Sciatic nerve (tissue), 2 donors: ENCODE data around the gene AKT1S1. TPM values are rescaled to one million over a fixed set of nuclear protein-coding genes. Genes with fewer than 3 reads are reported as not detected.
"Not testable (repeated sequence)": the region's sequence is repeated elsewhere in the genome, so short reads cannot be mapped to it uniquely, and the experiment has no call there.

Experiments used
- ATAC-seq: fragments of 200-7000 bp; cut with Tn5 transposase; one replicate; pipeline ENCODE4 v1.9.1; 2020; ENCODE audit warnings: mild to moderate bottlenecking, moderate library complexity
- DNase-seq: peaks from one replicate; pipeline ENCODE4 v3.0.0-alpha.2; 2020; ENCODE audit warnings: low spot score
- intact Hi-C: fragments of 100-400 bp; cut with DNase I; formaldehyde crosslinking; loops from one replicate; pipeline ENCODE4 v1.14.2; 2022
- total RNA-seq: library from RNA; stranded (reverse); fragmentation: NEBNext Ultra II Directional; extraction: Animal tissue kit (Norgen Biotek cat#: 25700); gene quantifications from one replicate; pipeline ENCODE4 v1.2.1, GENCODE V29; 2021
- donor health status: DM: no; HTN: no; CAD: no.
- donor health status: DM: no; HTN: no; CAD: no.

The AKT1S1 gene
- total RNA-seq: 36.6 TPM

GRCh38 chr19:49877020-49877878, at the start of gene AKT1S1, which contains the start of gene TBC1D17:
Gene AKT1S1 (minus strand): TSS chr19:49877355. CDS start chr19:49873295, 4,060 bp downstream.
Gene TBC1D17 (plus strand): TSS chr19:49877702. CDS start chr19:49877724, 22 bp downstream.
- DNase-seq (peak; percentile 99), ATAC-seq (peak; percentile 87)
- intact Hi-C loops: no loop called here

DNA sequence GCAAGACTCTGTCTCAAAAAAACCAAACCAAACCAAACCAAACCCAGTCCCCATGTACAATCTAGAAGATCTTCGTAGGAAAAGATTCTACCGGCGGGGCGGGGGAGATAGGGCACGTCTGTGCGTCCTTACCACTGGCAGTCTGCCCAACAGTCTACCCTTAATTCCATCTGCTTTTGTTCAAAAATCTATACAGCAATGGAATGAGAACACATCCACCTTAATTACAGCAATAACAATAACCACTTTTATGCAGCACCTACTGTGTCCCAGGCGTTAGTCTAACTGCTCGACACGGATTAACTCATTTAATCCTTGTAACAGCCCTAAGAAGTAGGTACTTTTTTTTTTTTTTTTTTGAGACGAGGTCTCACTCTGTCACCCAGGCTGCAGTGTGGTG, 49.4 kb upstream of the AKT1S1 start:
- DNase-seq (no peak), ATAC-seq (no peak)
- intact Hi-C loops: no loop called here

GRCh38 chr19:49925486-49925885, 48.3 kb upstream of the AKT1S1 start:
- ATAC-seq (no peak), DNase-seq (no peak)
- intact Hi-C loops: no loop called here

DNA sequence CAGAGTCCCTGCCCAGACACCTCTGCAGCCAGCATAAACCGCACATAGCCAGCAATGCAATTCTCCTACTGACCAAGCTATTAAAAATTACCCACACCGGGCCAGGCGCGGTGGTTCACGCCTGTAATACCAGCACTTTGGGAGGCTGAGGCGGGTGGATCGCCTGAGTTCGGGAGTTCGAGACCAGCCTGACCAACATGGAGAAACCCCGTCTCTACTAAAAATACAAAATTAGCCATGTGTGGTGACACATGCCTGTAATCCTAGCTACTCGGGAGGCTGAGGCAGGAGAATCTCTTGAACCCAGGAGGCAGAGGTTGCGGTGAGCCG, 47.7 kb upstream of the AKT1S1 start:
- intact Hi-C loops, ATAC-seq: not testable (repeated sequence)

GRCh38 chr19:49924004-49924880, 47.1 kb upstream of the AKT1S1 start:
- DNase-seq (no peak), ATAC-seq (no peak)
- intact Hi-C loops: no loop called here

More for the DNA sequence above, 47.7 kb upstream of the AKT1S1 start:
- not testable (repeated sequence) for DNase-seq

GRCh38 chr19:49923055-49924003, 46.2 kb upstream of the AKT1S1 start:
- peak; percentile 35 for ATAC-seq
- intact Hi-C loops: no loop called here
- no peak for DNase-seq

DNA sequence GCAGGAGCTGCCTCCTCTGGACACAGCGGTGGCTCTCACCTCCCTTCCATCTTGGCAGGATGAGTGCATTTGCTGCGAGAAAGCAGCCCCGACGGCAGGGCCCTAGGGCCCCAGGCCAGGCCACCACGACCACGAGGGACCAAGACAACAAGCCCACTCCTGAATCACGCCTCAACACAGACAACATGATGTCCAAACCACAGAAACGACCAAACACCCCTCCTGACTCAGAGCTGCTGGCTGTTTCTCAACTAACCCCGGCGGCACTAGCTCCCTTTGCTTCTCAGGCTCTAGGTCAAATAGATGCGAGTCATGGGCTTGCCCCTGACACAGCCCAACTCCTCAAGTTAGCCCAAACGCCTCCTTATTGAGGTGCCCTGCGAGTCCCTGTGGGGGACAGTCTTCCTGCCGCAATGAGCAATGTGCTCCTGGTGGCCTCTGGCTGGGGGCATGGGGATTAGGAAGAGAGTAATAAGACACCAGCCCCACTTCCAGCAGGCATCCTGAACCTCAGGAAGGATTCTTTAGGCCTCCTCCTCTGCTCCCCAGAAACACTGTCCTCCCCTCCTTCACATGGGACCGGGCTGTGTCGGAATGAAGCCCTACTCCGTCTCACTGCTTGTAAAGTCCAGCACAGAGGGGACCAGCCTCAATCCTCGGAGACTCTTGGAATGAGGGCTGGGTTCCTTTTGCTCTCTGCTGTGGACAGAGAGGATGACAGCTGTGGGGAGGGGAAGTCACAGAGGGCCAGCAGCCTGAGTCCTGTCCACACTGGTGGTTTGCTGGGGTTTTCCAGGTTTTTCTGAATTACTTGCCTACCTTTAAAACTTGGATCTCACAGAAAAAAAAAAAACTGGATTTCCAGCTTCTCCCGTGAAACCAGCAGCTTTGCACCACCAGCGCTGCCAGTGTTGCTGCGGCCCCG, 45.0 kb upstream of the AKT1S1 start:
- no peak for DNase-seq
- intact Hi-C loops: no loop called here
- no peak for ATAC-seq

DNA sequence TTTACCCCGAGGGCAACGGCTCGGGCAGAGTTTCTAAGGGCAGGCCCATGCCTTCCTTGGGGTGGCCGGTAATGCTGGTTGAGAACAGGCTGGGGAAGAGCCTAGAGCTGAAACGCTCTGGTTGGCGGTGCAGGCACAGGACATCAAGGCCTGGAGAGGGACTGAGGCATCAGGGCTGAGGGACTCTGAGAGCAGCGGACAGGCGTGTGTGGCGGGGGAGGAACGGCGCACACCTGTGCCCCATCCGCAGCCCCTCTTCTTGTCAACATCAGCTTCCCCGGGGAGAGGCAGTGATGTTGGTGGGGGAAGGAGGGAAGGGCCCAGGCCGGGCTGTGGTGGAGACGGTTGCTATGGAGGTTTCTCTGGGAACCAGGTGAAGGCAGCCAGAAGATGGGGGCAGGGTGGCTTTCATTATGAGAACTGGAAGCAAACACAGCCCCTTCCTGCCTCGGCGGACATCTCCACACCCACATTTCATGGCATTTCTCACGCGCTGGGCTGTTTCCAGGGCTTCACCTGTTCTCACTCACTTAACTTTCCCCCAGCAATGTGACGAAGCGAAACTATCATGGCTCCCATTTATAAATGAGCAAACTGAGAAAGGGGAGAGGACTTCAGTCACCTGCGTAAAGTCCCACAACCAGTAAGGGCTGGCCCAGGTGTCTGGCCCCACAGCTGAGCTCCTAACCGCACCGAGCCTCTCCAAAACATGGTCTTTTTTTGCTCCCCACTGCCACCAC, 43.6 kb upstream of the AKT1S1 start:
- intact Hi-C loops: no loop called here
- DNase-seq (no peak), ATAC-seq (no peak)

DNA sequence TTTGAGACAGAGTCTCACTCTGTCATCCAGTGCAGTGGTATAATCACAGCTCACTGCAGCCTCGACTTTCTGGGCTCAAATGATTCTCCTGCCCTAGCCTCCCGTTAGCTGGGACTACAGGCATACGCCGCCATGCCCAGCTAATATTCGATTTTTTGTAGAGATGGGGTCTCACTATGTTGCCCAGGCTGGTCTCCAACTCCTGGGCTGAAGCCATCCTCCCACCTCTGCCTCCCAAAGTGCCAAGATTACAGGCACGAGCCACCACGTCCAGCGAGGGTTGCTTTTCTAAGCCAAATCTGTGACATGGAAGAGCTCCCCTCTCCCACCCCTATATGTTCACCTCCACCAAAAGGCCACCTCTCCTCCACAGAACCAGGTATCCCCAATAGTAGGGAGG, 40.9 kb upstream of the AKT1S1 start:
- ATAC-seq (no peak), DNase-seq (no peak)
- intact Hi-C loops: no loop called here

- ATAC-seq (peak; percentile 39), DNase-seq (no peak)
- intact Hi-C loops: no loop called here
Measured at GRCh38 chr19:49916839-49917733, 39.9 kb upstream of the AKT1S1 start.

DNA sequence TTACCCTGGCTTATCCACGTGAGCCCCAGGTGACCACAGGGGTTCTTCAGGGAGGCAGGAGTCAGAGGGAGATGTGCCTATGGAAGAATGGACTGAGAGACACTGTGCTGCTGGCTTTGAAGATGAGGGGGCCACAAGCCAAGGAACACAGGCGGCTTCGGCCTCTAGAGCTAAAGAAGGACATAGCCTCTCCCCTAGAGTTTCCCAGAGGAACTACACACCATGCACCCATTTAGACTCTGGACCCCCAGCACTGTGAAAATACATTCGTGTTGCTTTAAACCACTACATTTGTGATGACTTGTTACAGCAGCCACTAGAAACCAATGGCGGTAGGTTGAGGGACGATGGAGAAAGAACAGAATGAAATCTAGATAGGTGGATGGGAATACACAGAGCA, 38.1 kb upstream of the AKT1S1 start:
- DNase-seq (no peak), ATAC-seq (no peak)
- intact Hi-C loops: no loop called here

GRCh38 chr19:49913720-49914119, 36.6 kb upstream of the AKT1S1 start:
- intact Hi-C loops: no loop called here
- DNase-seq (no peak), ATAC-seq (no peak)

GRCh38 chr19:49912965-49913685, 36.0 kb upstream of the AKT1S1 start:
- ATAC-seq (no peak), DNase-seq (no peak)
- intact Hi-C loops: no loop called here

GRCh38 chr19:49911381-49912145, 34.4 kb upstream of the AKT1S1 start:
- DNase-seq: no peak
- intact Hi-C loops: no loop called here
- ATAC-seq: peak; percentile 68

GRCh38 chr19:49910179-49910578, 33.0 kb upstream of the AKT1S1 start:
- DNase-seq (no peak), ATAC-seq (no peak)
- intact Hi-C loops: no loop called here
